ENCODE data around the gene RNASET2. TPM values are rescaled to one million over a fixed set of nuclear protein-coding genes. Genes with fewer than 3 reads are reported as not detected.

RNASET2 gene
- total and polyA plus RNA-seq, 2 donors (not counting 1 experiment from before 2014, with no cell fraction given): 12.9 to 18.0 TPM

GRCh38 chr6:166942393-166943168, 13.8 kb downstream of the RNASET2 start:
- Histone ChIP-seq H3K27me3 (ENCODE audit: control insufficient read depth, insufficient read depth, low read length) (no peaks in the 10 kb centered on the region), H3K9ac (ENCODE audit: insufficient read depth, low read length) (no peak overlapping the region), H2AFZ (ENCODE audit: low read length) (no peak overlapping the region), H4K20me1 (ENCODE audit: control insufficient read depth, extremely low read depth, insufficient read depth, low read length) (no peaks in the 10 kb centered on the region), H3K4me1 (ENCODE audit: control insufficient read depth, extremely low read depth, insufficient read depth, low read length) (no peaks in the 10 kb centered on the region), H3K79me2 (ENCODE audit: control insufficient read depth, insufficient read depth, low read length) (no peaks in the 10 kb centered on the region), H3K9me3 (ENCODE audit: control insufficient read depth, insufficient read depth, low read depth, low read length) (no peaks in the 10 kb centered on the region), H3K36me3 (ENCODE audit: control insufficient read depth, insufficient read depth, low read length) (no peaks in the 10 kb centered on the region), H3K4me3 (replicated peaks in 1 of 4; ENCODE audit: control extremely low read depth in 1 of 4, insufficient read depth in 1 of 4, low read depth in 3 of 4, low read length in 4 of 4) (no peak overlapping the region), H3K27ac (ENCODE audit: insufficient read depth, low read length) (no peak overlapping the region), H3K4me2 (ENCODE audit: extremely low read depth, insufficient read depth, low read length) (no peak overlapping the region)
- DNase-seq (ENCODE audit: low read depth in 2 of 2): peak; percentile 30 to 72
- TF ChIP-seq EZH2 (IDR thresholded peaks at IDR 0.05; ENCODE audit: low read length, missing control alignments): no peak
- no peak for TF ChIP-seq CTCF (conservative IDR thresholded peaks at IDR 0.05 in 1 of 2, IDR thresholded peaks at IDR 0.05 in 1 of 2; ENCODE audit: low read depth in 1 of 2, low read length in 2 of 2)

- H3K27ac ChIP-seq (ENCODE audit: insufficient read depth, low read length): no peak overlapping the region
- H3K4me1 ChIP-seq (ENCODE audit: control insufficient read depth, extremely low read depth, insufficient read depth, low read length): no peaks in the 10 kb centered on the region
- no peak overlapping the region for H3K4me2 ChIP-seq (ENCODE audit: extremely low read depth, insufficient read depth, low read length)
- H3K27me3 ChIP-seq (ENCODE audit: control insufficient read depth, insufficient read depth, low read length): no peaks in the 10 kb centered on the region
- peak; percentile 5 to 60 for DNase-seq (ENCODE audit: low read depth in 2 of 2)
- H4K20me1 ChIP-seq (ENCODE audit: control insufficient read depth, extremely low read depth, insufficient read depth, low read length): no peaks in the 10 kb centered on the region
- no peaks in the 10 kb centered on the region for H3K9me3 ChIP-seq (ENCODE audit: control insufficient read depth, insufficient read depth, low read depth, low read length)
- H3K79me2 ChIP-seq (ENCODE audit: control insufficient read depth, insufficient read depth, low read length): no peaks in the 10 kb centered on the region
- TF ChIP-seq CTCF (conservative IDR thresholded peaks at IDR 0.05 in 1 of 2, IDR thresholded peaks at IDR 0.05 in 1 of 2; ENCODE audit: low read depth in 1 of 2, low read length in 2 of 2): no peak
- TF ChIP-seq EZH2 (IDR thresholded peaks at IDR 0.05; ENCODE audit: low read length, missing control alignments): no peak
- H3K36me3 ChIP-seq (ENCODE audit: control insufficient read depth, insufficient read depth, low read length): no peaks in the 10 kb centered on the region
- H3K9ac ChIP-seq (ENCODE audit: insufficient read depth, low read length): no peak overlapping the region
- H2AFZ ChIP-seq (ENCODE audit: low read length): no peak overlapping the region
- no peak overlapping the region for H3K4me3 ChIP-seq (replicated peaks in 1 of 4; ENCODE audit: control extremely low read depth in 1 of 4, insufficient read depth in 1 of 4, low read depth in 3 of 4, low read length in 4 of 4)
Measured at GRCh38 chr6:166940643-166941068, 15.7 kb downstream of the RNASET2 start.

GRCh38 chr6:166939894-166940293, 16.5 kb downstream of the RNASET2 start:
- Histone ChIP-seq H3K9me3 (ENCODE audit: control insufficient read depth, insufficient read depth, low read depth, low read length) (no peaks in the 10 kb centered on the region), H3K4me2 (ENCODE audit: extremely low read depth, insufficient read depth, low read length) (no peak overlapping the region), H3K9ac (ENCODE audit: insufficient read depth, low read length) (no peak overlapping the region), H3K4me3 (replicated peaks in 1 of 4; ENCODE audit: control extremely low read depth in 1 of 4, insufficient read depth in 1 of 4, low read depth in 3 of 4, low read length in 4 of 4) (no peak overlapping the region), H4K20me1 (ENCODE audit: control insufficient read depth, extremely low read depth, insufficient read depth, low read length) (no peaks in the 10 kb centered on the region), H3K36me3 (ENCODE audit: control insufficient read depth, insufficient read depth, low read length) (no peaks in the 10 kb centered on the region), H3K4me1 (ENCODE audit: control insufficient read depth, extremely low read depth, insufficient read depth, low read length) (no peaks in the 10 kb centered on the region), H3K27me3 (ENCODE audit: control insufficient read depth, insufficient read depth, low read length) (no peaks in the 10 kb centered on the region), H2AFZ (ENCODE audit: low read length) (no peak overlapping the region), H3K27ac (ENCODE audit: insufficient read depth, low read length) (no peak overlapping the region), H3K79me2 (ENCODE audit: control insufficient read depth, insufficient read depth, low read length) (no peaks in the 10 kb centered on the region)
- no peak for TF ChIP-seq EZH2 (IDR thresholded peaks at IDR 0.05; ENCODE audit: low read length, missing control alignments)
- TF ChIP-seq CTCF (conservative IDR thresholded peaks at IDR 0.05 in 1 of 2, IDR thresholded peaks at IDR 0.05 in 1 of 2; ENCODE audit: low read depth in 1 of 2, low read length in 2 of 2): no peak
- DNase-seq (ENCODE audit: low read depth in 2 of 2): no peak
